PC-3 (cell line): ENCODE measurements around the gene GPRC5D. TPM values are rescaled to one million over a fixed set of nuclear protein-coding genes. Genes with fewer than 3 reads are reported as not detected.
A peak's percentile ranks its signal among the peaks of the same experiment; 100 is the strongest.

ENCODE experiments used
- ATAC-seq: fragments of 200-7000 bp; cut with Tn5 transposase; 2 replicates; pipeline ENCODE4 v1.9.1; 2020; ENCODE audit warnings: mild to moderate bottlenecking, moderate library complexity
- BruUV-seq: library from RNA; stranded (reverse); fragments of 400-500 nt; replicated peaks from 2 replicates; lab custom pipeline; 2021; lab: Mats Ljungman, UMichigan
- CTCF ChIA-PET: fragments of 300-600 bp; sonication (Branson Sonifier 250); formaldehyde crosslinking; loops from one replicate; lab custom pipeline; 2022; ENCODE audit warnings: antibody characterized with exemption; lab: Charles Lee
- POLR2A ChIA-PET: fragments of 300-600 bp; sonication (Branson Sonifier 250); formaldehyde crosslinking; loops from one replicate; lab custom pipeline; 2022; ENCODE audit warnings: antibody characterized with exemption; ENCODE audit not compliant: unreplicated experiment; lab: Charles Lee
- DNase-seq: peaks from one replicate; pipeline ENCODE4 v3.0.0-alpha.2; 2015
- H2AFZ ChIP-seq: fragments of 300-600 bp; sonication (generic); 2 replicates; pipeline ENCODE4 v1.6.0; 2016; ENCODE audit warnings: antibody characterized with exemption, low read length
- H3F3A ChIP-seq: fragments of 300-600 bp; sonication (generic); one replicate; pipeline ENCODE4 v1.6.0; 2017; ENCODE audit warnings: antibody characterized with exemption, low read length, control low read depth, mild to moderate bottlenecking; ENCODE audit not compliant: unreplicated experiment
- H3K27ac ChIP-seq: fragments of 300-600 bp; sonication (generic); 2 replicates; pipeline ENCODE4 v1.5.1; 2016; ENCODE audit warnings: mild to moderate bottlenecking, low read length
- H3K27me3 ChIP-seq: fragments of 300-600 bp; sonication (generic); 2 replicates; pipeline ENCODE4 v1.6.1; 2016; ENCODE audit warnings: low read length, mixed read lengths
- H3K36me3 ChIP-seq: fragments of 300-600 bp; sonication (generic); 2 replicates; pipeline ENCODE4 v1.6.1; 2016; ENCODE audit warnings: low read depth, mixed run types, low read length, mixed read lengths
- H3K4me1 ChIP-seq: fragments of 300-600 bp; sonication (generic); 2 replicates; pipeline ENCODE4 v1.5.1; 2016; ENCODE audit warnings: low read length; ENCODE audit not compliant: insufficient read depth
- H3K4me2 ChIP-seq: fragments of 300-600 bp; sonication (generic); 2 replicates; pipeline ENCODE4 v1.6.0; 2016; ENCODE audit warnings: low read length
- H3K4me3 ChIP-seq: fragments of 300-600 bp; sonication (generic); 2 replicates; pipeline ENCODE4 v1.5.1; 2016; ENCODE audit warnings: mild to moderate bottlenecking, low read length, mixed read lengths
- H3K79me2 ChIP-seq: fragments of 300-600 bp; sonication (generic); 2 replicates; pipeline ENCODE4 v1.6.1; 2017; ENCODE audit warnings: low read length, mixed read lengths
- H3K9ac ChIP-seq: fragments of 300-600 bp; sonication (generic); 2 replicates; pipeline ENCODE4 v1.6.0; 2016; ENCODE audit warnings: mild to moderate bottlenecking, low read length
- H3K9me2 ChIP-seq: fragments of 300-600 bp; sonication (generic); replicated peaks from 2 replicates; pipeline ENCODE4 v1.6.1; 2016; ENCODE audit warnings: mixed run types, low read length, mixed read lengths
- H3K9me3 ChIP-seq: fragments of 300-600 bp; sonication (generic); 2 replicates; pipeline ENCODE4 v1.6.1; 2016; ENCODE audit warnings: low read length, mixed read lengths
- H4K20me1 ChIP-seq: fragments of 300-600 bp; sonication (generic); 2 replicates; pipeline ENCODE4 v1.6.1; 2016; ENCODE audit warnings: low read length, mixed read lengths
- CTCF ChIP-seq: fragments of 300-600 bp; sonication (generic); conservative IDR thresholded peaks from 2 replicates; pipeline ENCODE4 v1.5.1; 2017; ENCODE audit warnings: antibody characterized with exemption, low read depth, mild to moderate bottlenecking, low read length
- EZH2 ChIP-seq: fragments of 300-600 bp; sonication (generic); IDR thresholded peaks from one replicate; pipeline ENCODE4 v1.6.1; 2017; ENCODE audit warnings: antibody characterized with exemption, mild to moderate bottlenecking, low read length; ENCODE audit not compliant: unreplicated experiment
- EZH2phosphoT487 ChIP-seq: fragments of 300-600 bp; sonication (generic); IDR thresholded peaks from 2 replicates; pipeline ENCODE4 v1.6.1; 2018; ENCODE audit warnings: mild to moderate bottlenecking, antibody characterized with exemption, low read length, borderline replicate concordance
- intact Hi-C: fragments of 100-400 bp; cut with micrococcal nuclease; formaldehyde crosslinking; loops from 2 replicates; pipeline ENCODE4 v1.9.0; 2023
- total RNA-seq: library from RNA; depleted of rRNA; stranded (reverse); fragments of >200 nt; gene quantifications from 2 replicates; pipeline ENCODE4 v1.2.3, GENCODE V29; 2014

Gene GPRC5D
- total RNA-seq, 1 experiment from 2014 or later, result not detected

GRCh38 chr12:12947902-12948301 lies 4.1 kb downstream of the GPRC5D start:
- TF ChIP-seq EZH2, result no peak
- no peak for TF ChIP-seq CTCF
- TF ChIP-seq EZH2phosphoT487, result no peak
- ATAC-seq (no peak), DNase-seq (no peak)
- Histone ChIP-seq H3K4me3 (no peak overlapping the region), H3K9ac (no peak overlapping the region), H3K79me2 (no peaks in the 10 kb centered on the region), H3K4me2 (no peak overlapping the region), H4K20me1 (no peaks in the 10 kb centered on the region), H3K4me1 (peaks cover 10% of the 10 kb centered on the region), H3K27ac (no peak overlapping the region), H3F3A (no peaks in the 10 kb centered on the region), H3K9me2 (no peaks in the 10 kb centered on the region), H3K9me3 (no peaks in the 10 kb centered on the region), H3K36me3 (no peaks in the 10 kb centered on the region), H2AFZ (no peak overlapping the region), H3K27me3 (no peaks in the 10 kb centered on the region)
- BruUV-seq, result no TSS peak
- CTCF ChIA-PET, result no interaction called here
- intact Hi-C loops, result no loop called here
- POLR2A ChIA-PET, result no interaction called here

DNA sequence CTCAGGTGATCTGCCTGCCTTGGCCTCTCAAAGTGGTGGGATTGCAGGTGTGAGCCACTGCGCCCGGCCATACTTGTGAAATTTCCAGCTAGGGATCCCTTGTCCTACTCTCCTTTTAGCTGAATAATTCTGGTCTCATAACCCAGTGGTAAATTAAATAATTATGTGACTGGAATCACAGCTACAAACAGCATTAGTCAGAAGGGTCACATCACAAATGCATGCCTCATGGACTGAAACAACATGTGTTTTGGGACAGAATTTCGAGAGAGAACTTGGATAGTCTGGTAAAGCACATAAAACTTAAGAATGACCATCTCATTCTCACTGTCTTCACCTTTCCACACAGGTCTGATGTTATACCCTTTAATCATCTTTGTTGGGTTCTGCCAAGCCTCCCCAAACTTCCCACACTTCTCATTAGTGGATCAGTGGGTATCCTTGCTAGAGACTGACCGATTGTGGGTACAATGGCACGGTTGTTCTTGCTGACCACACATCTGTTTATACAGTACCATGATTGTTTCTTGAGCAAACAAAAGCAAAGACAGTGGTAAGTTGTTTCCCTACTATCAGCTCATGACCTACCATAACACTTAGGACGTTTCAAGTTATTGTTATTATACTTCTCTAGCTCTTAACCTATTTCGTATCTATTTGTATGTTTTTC lies 5.1 kb downstream of the GPRC5D start:
- CTCF ChIA-PET, result no interaction called here
- ATAC-seq, result peak; percentile 95
- POLR2A ChIA-PET, result no interaction called here

More for the DNA sequence above, 5.1 kb downstream of the GPRC5D start:
- Histone ChIP-seq H3K9me3 (no peaks in the 10 kb centered on the region), H3K79me2 (no peaks in the 10 kb centered on the region), H3K4me1 (peaks cover 10% of the 10 kb centered on the region), H3K9me2 (no peaks in the 10 kb centered on the region), H2AFZ (no peak overlapping the region), H3K9ac (no peak overlapping the region), H3K27me3 (no peaks in the 10 kb centered on the region), H3K4me3 (no peak overlapping the region), H4K20me1 (no peaks in the 10 kb centered on the region), H3K27ac (peak overlapping the region; percentile 41), H3K36me3 (no peaks in the 10 kb centered on the region), H3K4me2 (0 out of 2 replicates have a peak overlapping the region, but pooled peaks have one; percentile 2), H3F3A (no peaks in the 10 kb centered on the region)
- intact Hi-C loops, result no loop called here
- no peak for TF ChIP-seq EZH2
- TF ChIP-seq EZH2phosphoT487, result no peak
- no peak for TF ChIP-seq CTCF
- peak; percentile 48 for DNase-seq
- BruUV-seq, result no TSS peak
